ENCODE measurements around the gene CDC25C.

DNA sequence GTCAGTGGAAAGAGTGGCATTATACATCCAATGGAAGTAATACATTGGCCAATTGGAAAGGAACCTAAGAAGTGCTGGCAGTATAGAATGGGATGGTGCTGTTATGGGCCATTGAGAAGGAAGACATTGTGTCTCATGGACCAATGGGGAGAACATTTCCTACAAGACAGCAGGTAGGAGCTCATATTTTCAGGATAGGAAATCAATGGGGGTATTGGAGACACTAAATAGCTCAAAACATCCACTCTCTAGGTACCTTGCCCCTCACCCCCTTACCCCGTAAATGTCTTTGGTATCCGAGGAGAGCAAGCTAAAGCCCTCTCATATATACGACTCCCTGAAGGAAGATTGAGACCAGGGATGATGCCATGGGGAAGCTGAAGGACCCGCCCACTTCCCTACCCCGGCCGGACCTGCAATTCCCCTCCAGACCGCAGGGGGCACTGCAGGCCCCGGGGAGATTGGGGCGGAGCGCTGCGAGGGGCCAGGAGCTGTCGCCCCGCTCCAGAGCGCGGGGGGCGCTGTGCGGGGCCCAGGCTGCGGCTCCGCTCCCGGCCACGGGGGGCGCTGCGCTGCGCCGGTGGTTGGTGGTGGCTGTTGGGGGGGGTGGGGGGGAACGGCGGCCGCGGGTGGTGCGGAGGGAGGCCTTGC is 20.6 kb upstream of the CDC25C start, which contains the start of gene KDM3B:
- TF ChIP-seq EZH2 (IDR thresholded peaks at IDR 0.05; ENCODE audit: insufficient read depth, poor library complexity, severe bottlenecking) = no peak
- no peak for TF ChIP-seq EZH2phosphoT487 (IDR thresholded peaks at IDR 0.05; ENCODE audit: insufficient read depth, low read depth)

Data from GM23248 (cell line).